ENCODE measurements around the gene FAM83E.
"Not testable (repeated sequence)": the region's sequence is repeated elsewhere in the genome, so short reads cannot be mapped to it uniquely, and the experiment has no call there.

FAM83E gene

GRCh38 chr19:48614436-48615230, at the start of gene FAM83E:
Gene FAM83E, minus strand, starts transcription at chr19:48615076. Its CDS starts 1,704 bp downstream, at chr19:48613372.
- DNase-seq (ENCODE audit: low read depth), result no peak

GRCh38 chr19:48664476-48664875, 49.6 kb upstream of the FAM83E start:
- DNase-seq (ENCODE audit: low read depth), result no peak

GRCh38 chr19:48663667-48664066, 48.8 kb upstream of the FAM83E start:
- DNase-seq (ENCODE audit: low read depth), result no peak

GRCh38 chr19:48661711-48662090, 46.8 kb upstream of the FAM83E start:
- DNase-seq (ENCODE audit: low read depth), result no peak

- peak; percentile 72 for DNase-seq (ENCODE audit: low read depth)
Measured at GRCh38 chr19:48660852-48661710, 46.2 kb upstream of the FAM83E start.

- DNase-seq (ENCODE audit: low read depth), result no peak
Measured at GRCh38 chr19:48659768-48660167, 44.9 kb upstream of the FAM83E start.

GRCh38 chr19:48658483-48658882, 43.6 kb upstream of the FAM83E start:
- no peak for DNase-seq (ENCODE audit: low read depth)

GRCh38 chr19:48657828-48658227, 43.0 kb upstream of the FAM83E start:
- DNase-seq (ENCODE audit: low read depth), result not testable (repeated sequence)

- peak; percentile 83 for DNase-seq (ENCODE audit: low read depth)
Measured at GRCh38 chr19:48656840-48657474, 42.1 kb upstream of the FAM83E start.

GRCh38 chr19:48654299-48655059, 39.6 kb upstream of the FAM83E start:
- DNase-seq (ENCODE audit: low read depth), result no peak

- no peak for DNase-seq (ENCODE audit: low read depth)
Measured at GRCh38 chr19:48651683-48652048, 36.8 kb upstream of the FAM83E start.

- DNase-seq (ENCODE audit: low read depth), result no peak
Measured at GRCh38 chr19:48650974-48651682, 36.3 kb upstream of the FAM83E start.

- DNase-seq (ENCODE audit: low read depth), result no peak
Measured at GRCh38 chr19:48648134-48648533, 33.3 kb upstream of the FAM83E start.

GRCh38 chr19:48646722-48647216, 31.9 kb upstream of the FAM83E start:
- no peak for DNase-seq (ENCODE audit: low read depth)

- peak; percentile 66 for DNase-seq (ENCODE audit: low read depth)
Measured at GRCh38 chr19:48646001-48646721, 31.3 kb upstream of the FAM83E start, which contains the start of gene CA11. Gene CA11, minus strand, starts transcription at chr19:48646187. Its CDS starts 555 bp downstream, at chr19:48645632.

- no peak for DNase-seq (ENCODE audit: low read depth)
Measured at GRCh38 chr19:48645620-48646000, 30.7 kb upstream of the FAM83E start.

- DNase-seq (ENCODE audit: low read depth), result peak; percentile 54
Measured at GRCh38 chr19:48644839-48645619, 30.2 kb upstream of the FAM83E start.

- no peak for DNase-seq (ENCODE audit: low read depth)
Measured at GRCh38 chr19:48644355-48644754, 29.5 kb upstream of the FAM83E start.

- DNase-seq (ENCODE audit: low read depth), result no peak
Measured at GRCh38 chr19:48642862-48643261, 28.0 kb upstream of the FAM83E start.

- DNase-seq (ENCODE audit: low read depth), result no peak
Measured at GRCh38 chr19:48641850-48642249, 27.0 kb upstream of the FAM83E start.
